Body of pancreas (tissue), 4 donors: ENCODE results near the gene METTL8.

Experiments
- CTCF ChIP-seq, 7 experiments: fragments of 450-650 bp in 4 of 7; fragments of 200-600 bp in 3 of 7; sonication (generic) in 3 of 7; IDR thresholded peaks; one replicate each; pipeline ENCODE4 v1.5.1; 2016 to 2019; ENCODE audit warnings: antibody characterized with exemption in 7 of 7
- POLR2A ChIP-seq, 3 donors: fragments of 450-650 bp; IDR thresholded peaks; one replicate each; pipeline ENCODE4 v1.6.1; 2016; ENCODE audit warnings: antibody characterized with exemption in 3 of 3, mild to moderate bottlenecking in 2 of 3

- TF ChIP-seq CTCF (IDR thresholded peaks at IDR 0.05) (no peak), POLR2A (IDR thresholded peaks at IDR 0.05) (no peak)
Observed at GRCh38 chr2:171432206-171432968, 1.4 kb downstream of the METTL8 start.
